ENCODE data around the gene CUEDC2.

DNA sequence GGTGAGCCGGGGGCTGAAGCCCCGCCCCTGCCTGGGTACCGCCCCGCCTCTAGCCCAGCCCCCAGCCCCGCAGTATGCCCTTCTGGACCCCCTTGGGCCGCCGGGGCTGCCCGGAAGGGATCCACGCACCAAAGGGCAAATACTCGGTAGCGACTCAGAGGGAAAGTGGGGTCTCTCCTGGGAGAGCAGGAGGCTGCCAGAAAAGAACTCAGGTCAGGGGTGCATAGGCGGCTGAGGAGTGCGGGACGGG, 10.9 kb downstream of the CUEDC2 start:
- TF ChIP-seq EZH2 (IDR thresholded peaks at IDR 0.05; ENCODE audit: borderline replicate concordance, low read length): no peak
- TF ChIP-seq, protein P1, sequence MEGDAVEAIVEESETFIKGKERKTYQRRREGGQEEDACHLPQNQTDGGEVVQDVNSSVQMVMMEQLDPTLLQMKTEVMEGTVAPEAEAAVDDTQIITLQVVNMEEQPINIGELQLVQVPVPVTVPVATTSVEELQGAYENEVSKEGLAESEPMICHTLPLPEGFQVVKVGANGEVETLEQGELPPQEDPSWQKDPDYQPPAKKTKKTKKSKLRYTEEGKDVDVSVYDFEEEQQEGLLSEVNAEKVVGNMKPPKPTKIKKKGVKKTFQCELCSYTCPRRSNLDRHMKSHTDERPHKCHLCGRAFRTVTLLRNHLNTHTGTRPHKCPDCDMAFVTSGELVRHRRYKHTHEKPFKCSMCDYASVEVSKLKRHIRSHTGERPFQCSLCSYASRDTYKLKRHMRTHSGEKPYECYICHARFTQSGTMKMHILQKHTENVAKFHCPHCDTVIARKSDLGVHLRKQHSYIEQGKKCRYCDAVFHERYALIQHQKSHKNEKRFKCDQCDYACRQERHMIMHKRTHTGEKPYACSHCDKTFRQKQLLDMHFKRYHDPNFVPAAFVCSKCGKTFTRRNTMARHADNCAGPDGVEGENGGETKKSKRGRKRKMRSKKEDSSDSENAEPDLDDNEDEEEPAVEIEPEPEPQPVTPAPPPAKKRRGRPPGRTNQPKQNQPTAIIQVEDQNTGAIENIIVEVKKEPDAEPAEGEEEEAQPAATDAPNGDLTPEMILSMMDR (conservative IDR thresholded peaks at IDR 0.05 in 1 of 2, IDR thresholded peaks at IDR 0.05 in 1 of 2; ENCODE audit: extremely low read depth in 1 of 2, insufficient read depth in 1 of 2, low read depth in 1 of 2, low read length in 2 of 2): no peak

Measured in mammary epithelial cell (primary cell).